Esophagus squamous epithelium (tissue), 4 donors: ENCODE results near the gene ZBTB46.

Source experiments
- POLR2A ChIP-seq, 4 donors: fragments of 450-650 bp; IDR thresholded peaks; one replicate each; pipeline ENCODE4 v1.6.1; 2017; ENCODE audit warnings: antibody characterized with exemption in 4 of 4, mild to moderate bottlenecking in 4 of 4, moderate library complexity in 3 of 4
- TF ChIP-seq, protein P1 (sequence below), 6 experiments: fragments of 450-650 bp in 4 of 6; fragments of 200-600 bp in 2 of 6; sonication (generic) in 2 of 6; IDR thresholded peaks; one replicate each; pipeline ENCODE4 v1.5.1; 2016 to 2019; ENCODE audit warnings: antibody characterized with exemption in 6 of 6, mild to moderate bottlenecking in 4 of 6, moderate library complexity in 4 of 6

DNA sequence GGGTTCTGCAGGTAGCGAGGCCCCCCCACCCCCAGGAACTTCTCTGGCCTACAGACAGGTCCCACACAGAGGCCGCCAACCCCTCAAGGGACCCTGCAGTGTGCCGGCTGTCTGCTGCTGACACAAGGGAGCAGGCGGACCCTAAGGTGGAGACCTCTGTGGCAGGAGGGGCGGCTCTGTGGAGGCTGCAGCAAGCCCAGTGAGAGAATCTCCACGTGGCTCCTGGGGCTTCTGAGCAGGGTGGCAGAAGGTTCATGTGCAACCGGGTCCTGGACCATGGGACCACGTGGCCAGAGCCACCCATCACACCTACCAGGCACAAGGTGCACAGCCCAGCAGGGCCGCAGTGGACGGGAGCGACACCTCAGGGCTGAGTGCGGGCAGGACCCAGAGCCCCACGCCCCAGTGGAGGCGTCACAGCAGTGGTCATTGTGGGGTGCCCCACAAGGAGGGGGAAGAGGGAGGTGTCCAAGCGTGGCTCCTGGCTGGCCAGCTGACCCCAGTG, 127.5 kb downstream of the ZBTB46 start:
- TF ChIP-seq, protein P1, sequence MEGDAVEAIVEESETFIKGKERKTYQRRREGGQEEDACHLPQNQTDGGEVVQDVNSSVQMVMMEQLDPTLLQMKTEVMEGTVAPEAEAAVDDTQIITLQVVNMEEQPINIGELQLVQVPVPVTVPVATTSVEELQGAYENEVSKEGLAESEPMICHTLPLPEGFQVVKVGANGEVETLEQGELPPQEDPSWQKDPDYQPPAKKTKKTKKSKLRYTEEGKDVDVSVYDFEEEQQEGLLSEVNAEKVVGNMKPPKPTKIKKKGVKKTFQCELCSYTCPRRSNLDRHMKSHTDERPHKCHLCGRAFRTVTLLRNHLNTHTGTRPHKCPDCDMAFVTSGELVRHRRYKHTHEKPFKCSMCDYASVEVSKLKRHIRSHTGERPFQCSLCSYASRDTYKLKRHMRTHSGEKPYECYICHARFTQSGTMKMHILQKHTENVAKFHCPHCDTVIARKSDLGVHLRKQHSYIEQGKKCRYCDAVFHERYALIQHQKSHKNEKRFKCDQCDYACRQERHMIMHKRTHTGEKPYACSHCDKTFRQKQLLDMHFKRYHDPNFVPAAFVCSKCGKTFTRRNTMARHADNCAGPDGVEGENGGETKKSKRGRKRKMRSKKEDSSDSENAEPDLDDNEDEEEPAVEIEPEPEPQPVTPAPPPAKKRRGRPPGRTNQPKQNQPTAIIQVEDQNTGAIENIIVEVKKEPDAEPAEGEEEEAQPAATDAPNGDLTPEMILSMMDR (IDR thresholded peaks at IDR 0.05) = no peak
- no peak for TF ChIP-seq POLR2A (IDR thresholded peaks at IDR 0.05)
